GM12801 (cell line): ENCODE results near the gene RIF1.

ENCODE experiments used
- CTCF ChIP-seq: IDR thresholded peaks from one replicate; pipeline ENCODE4 v1.5.1; 2011; ENCODE audit warnings: control low read depth; ENCODE audit not compliant: insufficient read length; ENCODE audit errors: extremely low read depth

Gene RIF1

GRCh38 chr2:151475071-151475470, 65.4 kb downstream of the RIF1 start:
- TF ChIP-seq CTCF = no peak

GRCh38 chr2:151476287-151476686, 66.6 kb downstream of the RIF1 start:
- TF ChIP-seq CTCF = no peak

DNA sequence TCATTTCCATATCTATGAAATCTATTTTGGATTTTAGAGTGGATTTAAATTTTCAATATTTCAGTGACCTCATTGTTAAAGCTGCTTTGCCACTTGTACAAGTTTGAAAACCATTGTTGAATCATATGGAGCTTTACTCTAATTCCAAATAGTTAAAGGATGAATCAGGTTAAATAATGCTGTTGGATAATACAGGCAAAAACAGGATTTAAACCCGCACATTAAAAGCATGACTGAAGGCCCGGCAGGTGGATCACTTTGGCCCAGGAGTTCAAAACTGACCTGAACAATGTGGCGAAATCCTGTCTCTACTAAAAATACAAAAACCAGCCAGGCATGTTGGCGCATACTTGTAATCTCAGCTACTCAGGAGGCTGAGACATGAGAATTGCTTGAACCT, 68.3 kb downstream of the RIF1 start:
- no peak for TF ChIP-seq CTCF

DNA sequence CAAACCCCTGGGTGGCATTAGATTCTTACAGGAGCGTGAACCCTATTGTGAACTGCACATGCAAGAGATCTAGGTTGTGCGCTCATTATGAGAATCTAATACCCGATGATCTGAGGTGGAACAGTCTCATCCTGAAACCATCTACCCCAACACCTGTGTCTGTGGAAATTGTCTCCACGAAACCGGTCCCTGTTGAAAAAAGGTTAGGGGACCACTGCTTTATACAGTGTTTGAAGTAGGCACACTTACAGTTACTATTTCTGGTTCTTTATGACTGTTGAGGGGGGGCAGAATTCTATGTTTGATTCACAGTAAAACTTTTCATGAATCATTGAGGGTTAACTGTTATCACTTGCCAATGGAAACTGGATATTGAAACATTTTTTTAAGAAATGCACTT, 72.0 kb downstream of the RIF1 start:
- TF ChIP-seq CTCF = no peak

DNA sequence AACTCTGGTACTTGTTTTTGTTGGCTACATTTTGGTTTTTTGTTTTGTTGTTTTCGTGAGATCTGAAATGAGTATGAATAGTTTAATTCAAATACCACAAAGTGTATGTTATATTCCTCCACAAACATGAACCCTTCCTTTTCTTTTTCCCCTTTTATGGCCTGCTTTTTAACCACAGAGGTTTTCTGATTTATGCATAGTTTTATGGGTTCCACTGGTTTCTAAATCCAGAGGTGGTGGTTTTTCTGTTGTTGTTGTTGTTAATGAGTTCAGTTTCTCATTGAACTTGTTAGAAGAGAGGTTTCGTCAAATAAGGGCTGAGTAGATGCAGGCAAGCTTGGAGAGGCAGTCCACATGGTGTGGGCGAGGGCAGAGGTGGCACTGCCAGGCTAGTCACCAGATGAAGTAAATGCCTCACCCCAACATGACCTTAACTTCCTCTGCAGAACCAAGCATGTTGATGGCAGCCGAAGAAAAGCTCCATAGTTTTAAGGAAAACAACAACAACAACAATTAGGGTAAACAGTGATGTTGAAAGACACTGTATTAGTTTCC, 72.5 kb downstream of the RIF1 start:
- TF ChIP-seq CTCF = no peak

DNA sequence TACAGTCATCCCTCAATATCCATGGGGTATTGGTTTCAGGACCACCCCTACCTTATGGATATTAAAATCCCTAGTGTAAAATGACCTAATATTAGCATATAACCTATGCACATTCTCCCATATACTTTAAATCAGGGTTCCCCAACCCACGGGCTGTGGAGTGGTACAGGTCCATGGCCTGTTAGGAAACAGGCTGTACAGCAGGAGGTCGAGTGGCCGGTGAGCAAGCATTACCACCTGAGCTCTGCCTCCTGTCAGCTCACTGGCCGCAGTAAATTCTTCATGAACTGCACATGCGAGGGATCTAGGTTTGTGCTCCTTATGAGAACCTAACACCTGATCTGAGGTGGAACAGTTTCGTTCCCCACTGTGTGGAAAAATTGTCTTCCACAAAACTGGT, 73.8 kb downstream of the RIF1 start:
- no peak for TF ChIP-seq CTCF

GRCh38 chr2:151484100-151484499, 74.4 kb downstream of the RIF1 start:
- no peak for TF ChIP-seq CTCF

GRCh38 chr2:151486053-151486452, 76.4 kb downstream of the RIF1 start:
- no peak for TF ChIP-seq CTCF
